Activated naive CD8-positive, alpha-beta T cell treated with anti-CD3 and anti-CD28 coated beads, Interleukin-2, amount 10 ng/mL, durations not matched to agents 7 days and 5 days (primary cell): ENCODE results near the gene SCYGR6. TPM values are rescaled to one million over a fixed set of nuclear protein-coding genes. Genes with fewer than 3 reads are reported as not detected.
"Not testable (repeated sequence)": the region's sequence is repeated elsewhere in the genome, so short reads cannot be mapped to it uniquely, and the experiment has no call there.

Experiments used
- ATAC-seq: fragments of 150-1000 bp; cut with Tn5 transposase; one replicate; pipeline ENCODE4 v1.10.0; 2021; ENCODE audit warnings: low read depth, moderate library complexity
- POLR2A ChIA-PET: fragments of 350-600 bp; sonication (Branson Sonifier 250); formaldehyde crosslinking; loops from one replicate; lab custom pipeline; 2021; ENCODE audit warnings: antibody characterized with exemption; lab: Charles Lee
- DNase-seq: peaks from one replicate; pipeline ENCODE4 v3.0.0; 2021
- H3K27ac Mint-ChIP-seq: one replicate; pipeline ENCODE4 v1.8.0; 2022; ENCODE audit warnings: mild to moderate bottlenecking, mixed read lengths
- H3K27me3 Mint-ChIP-seq: one replicate; pipeline ENCODE4 v1.8.0; 2022; ENCODE audit warnings: mild to moderate bottlenecking, moderate library complexity, mixed read lengths
- H3K36me3 Mint-ChIP-seq: one replicate; pipeline ENCODE4 v1.8.0; 2021; ENCODE audit warnings: mild to moderate bottlenecking, mixed read lengths
- H3K4me1 Mint-ChIP-seq: one replicate; pipeline ENCODE4 v1.8.0; 2021; ENCODE audit warnings: mixed read lengths
- H3K4me3 Mint-ChIP-seq: one replicate; pipeline ENCODE4 v1.8.0; 2022; ENCODE audit warnings: mild to moderate bottlenecking, moderate library complexity, mixed read lengths
- H3K9me3 Mint-ChIP-seq: one replicate; pipeline ENCODE4 v1.8.0; 2021; ENCODE audit warnings: mixed read lengths
- total RNA-seq, 2 experiments: library from RNA; stranded (reverse); gene quantifications; one replicate each; pipeline ENCODE4 v1.2.3, GENCODE V29; 2021

The SCYGR6 gene
- total RNA-seq, 2 experiments from 2014 or later: not detected

DNA sequence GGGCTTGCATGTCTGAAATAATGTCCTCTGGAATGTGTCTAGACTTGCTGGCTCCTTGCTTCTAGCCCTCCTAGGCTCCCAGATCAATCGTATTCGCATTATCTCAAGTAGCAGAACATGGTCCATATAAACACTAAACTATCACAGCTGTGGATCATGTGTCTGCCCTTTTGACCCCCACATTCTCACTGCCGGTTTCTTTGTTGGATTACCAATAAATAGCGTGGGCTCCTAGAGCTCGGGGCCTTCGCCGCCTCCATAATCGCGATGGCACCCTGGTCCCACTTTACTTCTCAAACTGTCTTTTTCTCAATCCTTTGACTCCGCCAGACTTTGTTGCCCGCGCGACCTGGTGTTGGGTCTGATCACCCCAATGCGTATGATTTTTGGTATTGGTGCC is 14.8 kb upstream of the SCYGR6 start:
- no peak overlapping the region for H3K4me3 Mint-ChIP-seq
- DNase-seq (no peak), ATAC-seq (no peak)
- peaks cover 9% of the 10 kb centered on the region for H3K27me3 Mint-ChIP-seq
- H3K4me1 Mint-ChIP-seq: no peaks in the 10 kb centered on the region
- H3K36me3 Mint-ChIP-seq: no peaks in the 10 kb centered on the region
- no peak overlapping the region for H3K27ac Mint-ChIP-seq
- POLR2A ChIA-PET: no interaction called here
- H3K9me3 Mint-ChIP-seq: no peaks in the 10 kb centered on the region

GRCh38 chr2:227728035-227728434 is 3.5 kb upstream of the SCYGR6 start, which contains the start of gene SCYGR7:
TSS of gene SCYGR7 (plus strand) at chr2:227728335. CDS start at chr2:227728335, 0 bp downstream.
- no peak for ATAC-seq
- POLR2A ChIA-PET: no interaction called here
- H3K4me3 Mint-ChIP-seq: no peak within 1 kb of the TSS
- no peaks in the 10 kb centered on the region for H3K9me3 Mint-ChIP-seq
- no peaks in the 10 kb centered on the region for H3K4me1 Mint-ChIP-seq
- H3K27ac Mint-ChIP-seq: no peak within 1 kb of the TSS
- H3K27me3 Mint-ChIP-seq: peaks cover 4% of the 10 kb centered on the region
- DNase-seq: no peak
- H3K36me3 Mint-ChIP-seq: no peaks in the 10 kb centered on the region

GRCh38 chr2:227722821-227723220 is 1.7 kb downstream of the SCYGR6 start:
- H3K36me3 Mint-ChIP-seq, POLR2A ChIA-PET, DNase-seq, H3K4me3 Mint-ChIP-seq, H3K9me3 Mint-ChIP-seq, H3K27ac Mint-ChIP-seq, ATAC-seq, H3K4me1 Mint-ChIP-seq: not testable (repeated sequence)
- H3K27me3 Mint-ChIP-seq: peaks cover 15% of the 10 kb centered on the region

DNA sequence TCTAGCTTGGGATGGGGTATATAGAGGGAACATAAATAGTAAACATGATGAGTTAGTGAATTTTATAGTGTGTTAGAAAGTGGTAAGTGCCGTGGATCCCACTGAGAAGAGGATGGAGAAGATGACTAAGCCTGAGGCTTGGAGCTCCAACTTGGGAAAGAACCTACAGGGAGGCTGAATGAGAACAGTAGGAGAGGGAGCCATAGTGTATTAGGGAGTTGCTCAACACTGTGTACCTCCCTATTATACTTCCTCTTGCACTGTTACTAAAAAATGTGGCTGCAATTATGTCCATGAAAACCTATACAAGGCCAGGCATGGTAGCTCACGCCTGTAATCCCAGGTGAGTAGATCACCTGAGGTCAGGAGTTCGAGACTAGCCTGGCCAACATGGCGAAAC is 3.9 kb downstream of the SCYGR6 start:
- Mint-ChIP-seq H3K36me3 (no peaks in the 10 kb centered on the region), H3K27me3 (peaks cover 31% of the 10 kb centered on the region), H3K9me3 (no peaks in the 10 kb centered on the region), H3K4me1 (no peaks in the 10 kb centered on the region), H3K4me3 (no peak overlapping the region), H3K27ac (no peak overlapping the region)
- no peak for ATAC-seq
- POLR2A ChIA-PET: no interaction called here
- DNase-seq: no peak

DNA sequence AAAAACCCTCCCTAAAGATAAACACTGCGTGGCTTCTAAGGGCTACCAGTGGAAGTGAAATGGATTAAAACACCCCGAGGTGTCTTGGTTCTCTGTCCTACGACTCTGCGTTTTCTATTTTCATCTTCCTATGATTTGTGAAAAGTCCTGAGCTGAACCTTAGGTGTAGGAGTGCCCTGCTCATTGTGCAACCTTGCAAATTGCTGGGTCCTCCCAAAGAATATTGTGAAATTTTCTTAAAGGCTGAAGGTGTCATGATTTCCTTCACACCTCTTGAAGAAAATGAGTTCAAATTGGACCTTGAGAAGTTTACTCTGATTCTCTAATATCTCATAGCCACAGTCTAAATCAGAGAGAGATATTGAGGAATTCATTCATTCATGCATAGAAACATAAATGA is 4.9 kb downstream of the SCYGR6 start:
- DNase-seq: no peak
- Mint-ChIP-seq H3K27me3 (peaks cover 32% of the 10 kb centered on the region), H3K27ac (no peak overlapping the region), H3K36me3 (no peaks in the 10 kb centered on the region), H3K4me1 (no peaks in the 10 kb centered on the region), H3K4me3 (no peak overlapping the region), H3K9me3 (no peaks in the 10 kb centered on the region)
- ATAC-seq: no peak
- POLR2A ChIA-PET: no interaction called here

DNA sequence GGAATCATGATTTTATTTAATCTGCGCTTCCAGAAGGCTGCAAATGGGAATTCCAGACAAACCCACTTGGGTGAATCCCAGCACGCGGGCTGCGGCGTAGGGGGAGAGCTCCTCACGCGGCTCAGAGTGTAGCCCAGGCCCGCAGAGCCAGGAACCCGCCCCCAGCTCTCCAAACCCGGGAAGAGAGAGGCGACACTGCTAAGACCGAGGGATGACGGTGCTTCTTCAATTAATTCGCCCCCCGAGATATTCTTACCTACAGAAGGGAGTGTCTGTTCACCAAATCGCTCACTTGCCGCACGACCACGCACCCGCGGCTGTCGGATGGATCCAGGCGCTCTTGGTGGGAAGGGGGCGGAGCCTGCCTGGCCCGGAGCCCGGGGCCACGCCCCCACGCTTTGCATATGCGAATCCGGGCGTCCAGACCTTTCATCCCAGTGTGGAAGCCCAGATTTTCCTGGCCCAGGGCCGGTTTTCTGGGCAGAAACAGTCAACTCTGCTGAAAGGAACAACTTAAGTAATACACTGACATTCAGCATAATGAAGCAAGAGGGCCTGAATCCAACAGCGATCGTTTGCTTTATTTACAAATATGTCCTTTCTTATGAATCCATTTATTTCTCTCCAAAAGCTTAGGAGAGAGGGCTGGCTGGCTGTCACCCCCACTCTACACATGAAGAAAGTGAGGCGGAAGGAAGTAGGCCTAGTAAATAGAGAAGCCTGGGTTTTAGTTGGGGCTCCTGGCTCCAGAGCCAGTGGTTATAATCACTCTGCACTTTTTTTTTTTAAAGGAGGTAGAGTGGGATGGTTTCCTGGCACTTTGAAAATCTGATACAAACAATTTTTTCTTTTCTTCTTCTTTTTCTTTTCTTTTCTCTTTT is 6.6 kb downstream of the SCYGR6 start, which contains the start of gene SLC19A3:
Gene SLC19A3, minus strand, starts transcription at position 342 of the 881 bp plus-strand sequence. CDS start 15,710 bp downstream, outside the sequence.
- no peak within 1 kb of the TSS for H3K27ac Mint-ChIP-seq
- ATAC-seq (no peak), DNase-seq (no peak)
- POLR2A ChIA-PET: no interaction called here
- no peaks in the 10 kb centered on the region for H3K36me3 Mint-ChIP-seq
- no peaks in the 10 kb centered on the region for H3K9me3 Mint-ChIP-seq
- H3K4me1 Mint-ChIP-seq: no peaks in the 10 kb centered on the region
- H3K27me3 Mint-ChIP-seq: peaks cover 38% of the 10 kb centered on the region
- H3K4me3 Mint-ChIP-seq: no peak within 1 kb of the TSS

DNA sequence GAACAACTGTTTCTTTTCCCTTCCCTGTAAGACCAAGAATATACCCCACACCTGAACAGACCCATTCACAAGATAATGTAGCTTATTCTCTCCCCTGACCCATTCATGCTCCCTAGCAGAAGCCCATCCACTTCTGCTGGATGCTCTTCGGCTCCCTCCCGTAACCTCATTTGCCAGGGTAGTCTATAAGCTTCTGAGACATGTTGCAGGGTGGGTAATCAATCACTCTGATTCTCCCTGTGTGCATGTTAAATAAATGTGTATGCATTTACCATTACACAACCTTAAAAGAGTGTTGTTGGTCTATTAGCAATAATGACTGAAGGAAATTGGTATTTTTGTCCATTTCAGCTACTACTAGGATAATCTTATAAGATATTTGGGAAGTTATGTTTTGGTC is 8.1 kb downstream of the SCYGR6 start:
- Mint-ChIP-seq H3K27me3 (peaks cover 39% of the 10 kb centered on the region), H3K9me3 (no peaks in the 10 kb centered on the region), H3K4me3 (no peak overlapping the region), H3K36me3 (no peaks in the 10 kb centered on the region), H3K4me1 (no peaks in the 10 kb centered on the region), H3K27ac (no peak overlapping the region)
- POLR2A ChIA-PET: no interaction called here
- ATAC-seq (no peak), DNase-seq (no peak)

GRCh38 chr2:227713291-227713690 is 11.3 kb downstream of the SCYGR6 start:
- no peak for DNase-seq
- no peak for ATAC-seq
- Mint-ChIP-seq H3K4me1 (no peaks in the 10 kb centered on the region), H3K27me3 (peaks cover 30% of the 10 kb centered on the region), H3K4me3 (no peak overlapping the region), H3K36me3 (no peaks in the 10 kb centered on the region), H3K27ac (no peak overlapping the region), H3K9me3 (no peaks in the 10 kb centered on the region)
- POLR2A ChIA-PET: no interaction called here

DNA sequence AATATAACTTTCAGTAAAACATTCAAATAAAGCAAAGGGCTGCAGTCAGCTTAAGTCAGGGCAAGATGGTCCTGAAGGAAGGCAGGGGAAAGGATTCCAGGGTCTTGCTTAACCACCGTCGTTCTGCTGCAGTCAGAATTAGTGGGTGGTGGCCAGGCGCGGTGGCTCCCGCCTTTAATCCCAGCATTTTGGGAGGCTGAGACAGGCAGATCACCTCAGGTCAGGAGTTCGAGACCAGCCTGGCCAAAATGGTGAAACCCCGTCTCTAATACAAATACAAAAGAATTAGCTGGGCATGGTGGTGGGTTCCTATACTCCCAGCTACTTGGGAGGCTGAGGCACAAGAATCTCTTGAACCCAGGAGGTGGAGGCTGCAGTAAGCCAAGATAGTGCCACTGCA is 13.6 kb downstream of the SCYGR6 start:
- Mint-ChIP-seq H3K4me3 (no peak overlapping the region), H3K27ac (no peak overlapping the region), H3K36me3 (no peaks in the 10 kb centered on the region), H3K4me1 (no peaks in the 10 kb centered on the region), H3K27me3 (peaks cover 12% of the 10 kb centered on the region), H3K9me3 (no peaks in the 10 kb centered on the region)
- POLR2A ChIA-PET: no interaction called here
- DNase-seq: no peak
- ATAC-seq: no peak

DNA sequence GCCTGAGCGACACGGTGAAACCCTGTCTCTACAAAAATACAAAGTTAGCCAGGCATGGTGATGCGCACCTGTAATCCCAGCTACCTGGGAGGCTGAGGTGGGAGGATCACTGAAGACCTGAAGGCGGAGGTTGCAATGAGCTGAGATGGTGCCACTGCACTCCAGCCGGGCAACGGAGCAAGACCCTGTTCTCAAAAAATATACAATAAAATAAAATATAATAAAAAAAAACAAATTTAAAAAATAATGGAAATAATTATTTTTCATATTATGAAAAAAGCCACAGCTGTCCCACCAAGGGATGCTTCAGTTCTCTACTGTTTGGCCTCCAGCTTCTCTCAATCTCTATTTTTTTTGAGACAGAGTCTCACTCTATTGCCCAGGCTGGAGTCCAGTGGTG is 17.2 kb downstream of the SCYGR6 start:
- no peak overlapping the region for H3K27ac Mint-ChIP-seq
- H3K36me3 Mint-ChIP-seq: no peaks in the 10 kb centered on the region
- H3K4me3 Mint-ChIP-seq: no peak overlapping the region
- ATAC-seq (no peak), DNase-seq (no peak)
- peaks cover 3% of the 10 kb centered on the region for H3K27me3 Mint-ChIP-seq
- H3K4me1 Mint-ChIP-seq: no peaks in the 10 kb centered on the region
- no peaks in the 10 kb centered on the region for H3K9me3 Mint-ChIP-seq
- POLR2A ChIA-PET: no interaction called here

DNA sequence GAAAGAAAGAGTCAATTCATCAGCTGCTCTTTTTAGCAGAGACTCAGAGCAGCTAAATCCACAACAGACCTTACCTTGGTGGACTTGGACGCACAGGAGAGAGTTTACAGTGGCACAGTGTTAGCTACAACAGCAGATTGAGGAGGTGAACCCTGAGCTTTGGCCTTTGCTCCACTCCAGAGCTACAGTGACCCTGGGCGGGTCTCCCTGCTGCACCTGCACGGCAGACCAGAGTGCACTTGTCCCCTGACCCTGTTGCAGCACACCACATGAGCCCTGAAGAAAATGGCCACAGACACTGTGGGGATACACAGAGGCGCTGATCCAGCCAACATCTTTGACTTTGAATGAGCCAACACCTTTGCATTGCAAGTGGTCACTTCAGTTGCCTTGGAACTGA is 17.7 kb downstream of the SCYGR6 start:
- H3K27me3 Mint-ChIP-seq: no peaks in the 10 kb centered on the region
- no peak overlapping the region for H3K4me3 Mint-ChIP-seq
- DNase-seq (no peak), ATAC-seq (no peak)
- no peaks in the 10 kb centered on the region for H3K4me1 Mint-ChIP-seq
- no peaks in the 10 kb centered on the region for H3K9me3 Mint-ChIP-seq
- no peaks in the 10 kb centered on the region for H3K36me3 Mint-ChIP-seq
- no peak overlapping the region for H3K27ac Mint-ChIP-seq
- POLR2A ChIA-PET: no interaction called here

- H3K27ac Mint-ChIP-seq: no peak overlapping the region
- no peaks in the 10 kb centered on the region for H3K27me3 Mint-ChIP-seq
- DNase-seq (no peak), ATAC-seq (no peak)
- no peaks in the 10 kb centered on the region for H3K4me1 Mint-ChIP-seq
- POLR2A ChIA-PET: no interaction called here
- no peaks in the 10 kb centered on the region for H3K36me3 Mint-ChIP-seq
- no peak overlapping the region for H3K4me3 Mint-ChIP-seq
- no peaks in the 10 kb centered on the region for H3K9me3 Mint-ChIP-seq
Measured at GRCh38 chr2:227703961-227704360, 20.6 kb downstream of the SCYGR6 start.

GRCh38 chr2:227703280-227703732 is 21.3 kb downstream of the SCYGR6 start:
- Mint-ChIP-seq H3K4me1 (no peaks in the 10 kb centered on the region), H3K36me3 (no peaks in the 10 kb centered on the region), H3K27ac (no peak overlapping the region), H3K27me3 (peaks cover 1% of the 10 kb centered on the region), H3K4me3 (no peak overlapping the region), H3K9me3 (no peaks in the 10 kb centered on the region)
- ATAC-seq (no peak), DNase-seq (no peak)
- POLR2A ChIA-PET: interaction anchor here (0.6 kb wide), 1 partner anchor 1584 kb away, joined by 3 read pairs; no protein-coding TSS in a partner anchor

DNA sequence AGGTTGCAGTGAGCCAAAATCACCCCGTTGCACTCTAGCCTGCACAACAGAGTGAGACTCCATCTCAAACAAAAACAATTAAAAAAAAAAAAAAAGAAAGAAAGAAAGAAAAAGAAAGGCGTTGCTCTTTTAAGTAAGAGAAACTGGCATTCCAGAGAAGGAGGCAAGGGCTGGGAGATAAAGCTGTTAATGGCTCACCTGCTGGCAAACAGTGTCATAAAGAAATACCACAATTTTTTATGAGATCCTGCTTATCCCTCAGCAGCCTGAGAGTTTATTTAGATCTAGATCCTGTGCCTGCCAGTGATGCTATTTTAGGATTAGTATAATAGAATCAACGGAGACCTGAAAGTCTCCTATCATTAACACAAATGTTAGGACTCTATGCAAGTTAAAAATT is 23.0 kb downstream of the SCYGR6 start:
- ATAC-seq: no peak
- no peak for DNase-seq
- Mint-ChIP-seq H3K9me3 (no peaks in the 10 kb centered on the region), H3K27ac (no peak overlapping the region), H3K36me3 (no peaks in the 10 kb centered on the region), H3K27me3 (peaks cover 4% of the 10 kb centered on the region), H3K4me1 (no peaks in the 10 kb centered on the region), H3K4me3 (no peak overlapping the region)
- POLR2A ChIA-PET: no interaction called here
